Vagina (tissue), 2 donors: Measurements from ENCODE around the gene COL6A3.

Source experiments
- CTCF ChIP-seq, 3 experiments: fragments of 450-650 bp in 2 of 3; fragments of 200-600 bp in 1 of 3; sonication (generic) in 1 of 3; IDR thresholded peaks; one replicate each; pipeline ENCODE4 v1.5.1; 2017 to 2019; ENCODE audit warnings: antibody characterized with exemption in 3 of 3, mild to moderate bottlenecking in 2 of 3, moderate library complexity in 2 of 3
- POLR2AphosphoS5 ChIP-seq, 2 donors: sonication (generic); formaldehyde crosslinking; IDR thresholded peaks; one replicate each; pipeline ENCODE4 v1.9.0; 2017; ENCODE audit warnings: antibody characterized with exemption in 2 of 2, mild to moderate bottlenecking in 2 of 2, low read depth in 1 of 2; ENCODE audit not compliant: insufficient read depth in 1 of 2

- TF ChIP-seq CTCF (IDR thresholded peaks at IDR 0.05), result no peak
- TF ChIP-seq POLR2AphosphoS5 (IDR thresholded peaks at IDR 0.05; ENCODE audit: insufficient read depth in 1 of 2, low read depth in 1 of 2), result no peak
Measured at GRCh38 chr2:237307474-237307873, 106.5 kb downstream of the COL6A3 start.
